ENCODE measurements around the gene GNB5. TPM values are rescaled to one million over a fixed set of nuclear protein-coding genes. Genes with fewer than 3 reads are reported as not detected.
A peak's percentile ranks its signal among the peaks of the same experiment; 100 is the strongest.

Gene GNB5
- polyA plus RNA-seq, 1 donor from 2014 or later: 89.6 TPM

DNA sequence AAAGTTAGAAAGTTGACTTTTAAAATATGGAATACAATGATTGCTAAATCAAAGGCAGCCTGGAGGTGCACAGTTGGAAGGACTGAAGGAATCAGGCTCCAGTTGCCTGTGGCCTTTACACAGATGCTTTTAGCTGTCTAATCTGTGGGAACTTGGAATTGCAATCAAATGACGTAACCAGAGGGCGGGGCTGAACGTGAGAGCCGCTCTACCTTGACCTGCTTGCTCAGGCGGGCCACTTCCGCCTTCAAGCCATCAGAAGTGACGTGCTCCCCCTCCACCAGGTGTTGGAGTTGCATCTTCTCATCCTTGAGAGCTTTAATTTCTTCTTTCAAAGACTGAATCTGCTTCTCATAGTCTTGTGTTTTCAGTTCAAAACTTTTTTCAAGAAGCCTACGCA, 37.7 kb upstream of the GNB5 start:
- no peaks in the 10 kb centered on the region for H3K9me3 ChIP-seq (ENCODE audit: low read length)
- H4K20me1 ChIP-seq (ENCODE audit: insufficient read depth): no peaks in the 10 kb centered on the region
- no peak overlapping the region for H3K9ac ChIP-seq (ENCODE audit: low read length)
- H3F3A ChIP-seq (ENCODE audit: insufficient read depth, low read length, poor library complexity, severe bottlenecking): no peaks in the 10 kb centered on the region
- H3K36me3 ChIP-seq (ENCODE audit: insufficient read depth, low read length): no peaks in the 10 kb centered on the region
- H3K9me2 ChIP-seq (ENCODE audit: insufficient read depth, low read length): no peaks in the 10 kb centered on the region
- no peak overlapping the region for H2AFZ ChIP-seq (ENCODE audit: low read depth, low read length)
- H3K27me3 ChIP-seq (ENCODE audit: insufficient read depth, low read depth, low read length): no peaks in the 10 kb centered on the region
- TF ChIP-seq MXI1 (conservative IDR thresholded peaks at IDR 0.05; ENCODE audit: poor library complexity, severe bottlenecking) (no peak), SMC3 (conservative IDR thresholded peaks at IDR 0.05; ENCODE audit: poor library complexity) (no peak), TAF1 (IDR thresholded peaks at IDR 0.05; ENCODE audit: low read depth) (no peak), RAD21 (conservative IDR thresholded peaks at IDR 0.05) (no peak), EZH2 (IDR thresholded peaks at IDR 0.05; ENCODE audit: borderline replicate concordance, insufficient read depth, low read length, poor library complexity, severe bottlenecking) (no peak), EP300 (conservative IDR thresholded peaks at IDR 0.05; ENCODE audit: poor library complexity, severe bottlenecking) (no peak), POLR2AphosphoS5 (IDR thresholded peaks at IDR 0.05) (no peak)
- TF ChIP-seq, protein P1, sequence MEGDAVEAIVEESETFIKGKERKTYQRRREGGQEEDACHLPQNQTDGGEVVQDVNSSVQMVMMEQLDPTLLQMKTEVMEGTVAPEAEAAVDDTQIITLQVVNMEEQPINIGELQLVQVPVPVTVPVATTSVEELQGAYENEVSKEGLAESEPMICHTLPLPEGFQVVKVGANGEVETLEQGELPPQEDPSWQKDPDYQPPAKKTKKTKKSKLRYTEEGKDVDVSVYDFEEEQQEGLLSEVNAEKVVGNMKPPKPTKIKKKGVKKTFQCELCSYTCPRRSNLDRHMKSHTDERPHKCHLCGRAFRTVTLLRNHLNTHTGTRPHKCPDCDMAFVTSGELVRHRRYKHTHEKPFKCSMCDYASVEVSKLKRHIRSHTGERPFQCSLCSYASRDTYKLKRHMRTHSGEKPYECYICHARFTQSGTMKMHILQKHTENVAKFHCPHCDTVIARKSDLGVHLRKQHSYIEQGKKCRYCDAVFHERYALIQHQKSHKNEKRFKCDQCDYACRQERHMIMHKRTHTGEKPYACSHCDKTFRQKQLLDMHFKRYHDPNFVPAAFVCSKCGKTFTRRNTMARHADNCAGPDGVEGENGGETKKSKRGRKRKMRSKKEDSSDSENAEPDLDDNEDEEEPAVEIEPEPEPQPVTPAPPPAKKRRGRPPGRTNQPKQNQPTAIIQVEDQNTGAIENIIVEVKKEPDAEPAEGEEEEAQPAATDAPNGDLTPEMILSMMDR (IDR thresholded peaks at IDR 0.05; ENCODE audit: poor library complexity, severe bottlenecking): no peak
- TF ChIP-seq, protein P2, sequence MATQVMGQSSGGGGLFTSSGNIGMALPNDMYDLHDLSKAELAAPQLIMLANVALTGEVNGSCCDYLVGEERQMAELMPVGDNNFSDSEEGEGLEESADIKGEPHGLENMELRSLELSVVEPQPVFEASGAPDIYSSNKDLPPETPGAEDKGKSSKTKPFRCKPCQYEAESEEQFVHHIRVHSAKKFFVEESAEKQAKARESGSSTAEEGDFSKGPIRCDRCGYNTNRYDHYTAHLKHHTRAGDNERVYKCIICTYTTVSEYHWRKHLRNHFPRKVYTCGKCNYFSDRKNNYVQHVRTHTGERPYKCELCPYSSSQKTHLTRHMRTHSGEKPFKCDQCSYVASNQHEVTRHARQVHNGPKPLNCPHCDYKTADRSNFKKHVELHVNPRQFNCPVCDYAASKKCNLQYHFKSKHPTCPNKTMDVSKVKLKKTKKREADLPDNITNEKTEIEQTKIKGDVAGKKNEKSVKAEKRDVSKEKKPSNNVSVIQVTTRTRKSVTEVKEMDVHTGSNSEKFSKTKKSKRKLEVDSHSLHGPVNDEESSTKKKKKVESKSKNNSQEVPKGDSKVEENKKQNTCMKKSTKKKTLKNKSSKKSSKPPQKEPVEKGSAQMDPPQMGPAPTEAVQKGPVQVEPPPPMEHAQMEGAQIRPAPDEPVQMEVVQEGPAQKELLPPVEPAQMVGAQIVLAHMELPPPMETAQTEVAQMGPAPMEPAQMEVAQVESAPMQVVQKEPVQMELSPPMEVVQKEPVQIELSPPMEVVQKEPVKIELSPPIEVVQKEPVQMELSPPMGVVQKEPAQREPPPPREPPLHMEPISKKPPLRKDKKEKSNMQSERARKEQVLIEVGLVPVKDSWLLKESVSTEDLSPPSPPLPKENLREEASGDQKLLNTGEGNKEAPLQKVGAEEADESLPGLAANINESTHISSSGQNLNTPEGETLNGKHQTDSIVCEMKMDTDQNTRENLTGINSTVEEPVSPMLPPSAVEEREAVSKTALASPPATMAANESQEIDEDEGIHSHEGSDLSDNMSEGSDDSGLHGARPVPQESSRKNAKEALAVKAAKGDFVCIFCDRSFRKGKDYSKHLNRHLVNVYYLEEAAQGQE (IDR thresholded peaks at IDR 0.05; ENCODE audit: borderline replicate concordance): no peak
- no peak overlapping the region for H3K4me2 ChIP-seq (ENCODE audit: low read length)
- H3K79me2 ChIP-seq (replicated peaks; ENCODE audit: insufficient read depth, low read length): no peaks in the 10 kb centered on the region
- no peak overlapping the region for H3K4me3 ChIP-seq (ENCODE audit: low read length)
- no peak overlapping the region for H3K27ac ChIP-seq (ENCODE audit: low read length)

DNA sequence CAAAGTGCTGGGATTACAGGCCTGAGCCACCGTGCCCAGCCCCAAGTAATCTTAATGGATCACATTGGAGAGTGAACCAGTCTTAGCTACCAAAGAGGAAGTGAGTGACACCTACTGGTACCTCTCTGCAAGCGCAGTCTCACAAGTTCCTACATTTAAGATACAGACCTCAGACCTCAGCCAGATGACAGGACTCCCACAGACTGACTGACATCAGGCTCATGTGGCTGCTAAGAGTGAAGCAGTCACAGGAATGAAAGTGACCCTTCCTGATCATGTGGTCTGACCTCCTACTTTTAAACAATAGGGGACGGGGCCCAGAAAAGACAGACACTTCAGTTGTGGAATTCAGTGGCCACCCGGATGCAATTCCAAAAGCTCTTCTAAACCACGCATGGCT, 36.3 kb upstream of the GNB5 start:
- no peaks in the 10 kb centered on the region for H3F3A ChIP-seq (ENCODE audit: insufficient read depth, low read length, poor library complexity, severe bottlenecking)
- no peak overlapping the region for H3K9ac ChIP-seq (ENCODE audit: low read length)
- no peak overlapping the region for H3K4me2 ChIP-seq (ENCODE audit: low read length)
- no peaks in the 10 kb centered on the region for H3K9me3 ChIP-seq (ENCODE audit: low read length)
- H3K9me2 ChIP-seq (ENCODE audit: insufficient read depth, low read length): no peaks in the 10 kb centered on the region
- TF ChIP-seq RAD21 (conservative IDR thresholded peaks at IDR 0.05): peak; percentile 81
- no peak for TF ChIP-seq TAF1 (IDR thresholded peaks at IDR 0.05; ENCODE audit: low read depth)
- TF ChIP-seq POLR2AphosphoS5 (IDR thresholded peaks at IDR 0.05): no peak
- no peak for TF ChIP-seq EZH2 (IDR thresholded peaks at IDR 0.05; ENCODE audit: borderline replicate concordance, insufficient read depth, low read length, poor library complexity, severe bottlenecking)
- TF ChIP-seq, protein P1 (IDR thresholded peaks at IDR 0.05; ENCODE audit: poor library complexity, severe bottlenecking): peak; percentile 88
- TF ChIP-seq, protein P2 (IDR thresholded peaks at IDR 0.05; ENCODE audit: borderline replicate concordance): no peak
- no peak for TF ChIP-seq EP300 (conservative IDR thresholded peaks at IDR 0.05; ENCODE audit: poor library complexity, severe bottlenecking)
- TF ChIP-seq SMC3 (conservative IDR thresholded peaks at IDR 0.05; ENCODE audit: poor library complexity): peak; percentile 80
- H3K4me3 ChIP-seq (ENCODE audit: low read length): no peak overlapping the region
- H3K27me3 ChIP-seq (ENCODE audit: insufficient read depth, low read depth, low read length): no peaks in the 10 kb centered on the region
- no peaks in the 10 kb centered on the region for H3K36me3 ChIP-seq (ENCODE audit: insufficient read depth, low read length)
- H3K27ac ChIP-seq (ENCODE audit: low read length): no peak overlapping the region
- no peaks in the 10 kb centered on the region for H3K79me2 ChIP-seq (replicated peaks; ENCODE audit: insufficient read depth, low read length)
- no peaks in the 10 kb centered on the region for H4K20me1 ChIP-seq (ENCODE audit: insufficient read depth)
- no peak overlapping the region for H2AFZ ChIP-seq (ENCODE audit: low read depth, low read length)

All from neural cell (in vitro differentiated cells).